NK-92 treated with Interleukin-12 subunit alpha and Interleukin-12 subunit beta, amount 100 ng/mL, for 24 hours (cell line): ENCODE data around the gene PPP2R1B.

Source experiments
- DNase-seq: peaks from one replicate; lab custom pipeline; 2025; lab: John Stamatoyannopoulos, UW

The PPP2R1B gene

GRCh38 chr11:111748035-111748804, 18.0 kb downstream of the PPP2R1B start:
- DNase-seq: no peak

- DNase-seq: no peak
Observed at GRCh38 chr11:111745719-111746504, 20.3 kb downstream of the PPP2R1B start.

GRCh38 chr11:111743700-111744099, 22.5 kb downstream of the PPP2R1B start:
- no peak for DNase-seq

- no peak for DNase-seq
Observed at GRCh38 chr11:111741751-111742150, 24.4 kb downstream of the PPP2R1B start.

GRCh38 chr11:111739299-111739698, 26.9 kb downstream of the PPP2R1B start:
- no peak for DNase-seq

GRCh38 chr11:111737444-111738210, 28.6 kb downstream of the PPP2R1B start:
- no peak for DNase-seq

- no peak for DNase-seq
Observed at GRCh38 chr11:111736621-111737443, 29.4 kb downstream of the PPP2R1B start.

GRCh38 chr11:111736181-111736590, 30.0 kb downstream of the PPP2R1B start:
- DNase-seq: no peak

GRCh38 chr11:111735262-111736116, 30.7 kb downstream of the PPP2R1B start:
- no peak for DNase-seq

GRCh38 chr11:111734954-111735261, 31.3 kb downstream of the PPP2R1B start:
- DNase-seq: no peak

GRCh38 chr11:111734101-111734953, 31.9 kb downstream of the PPP2R1B start:
- DNase-seq: no peak

- no peak for DNase-seq
Observed at GRCh38 chr11:111733611-111734088, 32.5 kb downstream of the PPP2R1B start.

GRCh38 chr11:111733016-111733415, 33.2 kb downstream of the PPP2R1B start:
- DNase-seq: no peak

GRCh38 chr11:111731821-111732220, 34.4 kb downstream of the PPP2R1B start:
- no peak for DNase-seq

GRCh38 chr11:111730871-111731591, 35.2 kb downstream of the PPP2R1B start:
- no peak for DNase-seq

GRCh38 chr11:111729831-111730311, 36.3 kb downstream of the PPP2R1B start:
- no peak for DNase-seq

GRCh38 chr11:111729071-111729830, 36.9 kb downstream of the PPP2R1B start:
- DNase-seq: no peak

- no peak for DNase-seq
Observed at GRCh38 chr11:111727431-111727830, 38.8 kb downstream of the PPP2R1B start.
